ENCODE measurements around the gene SCT.

Gene SCT

DNA sequence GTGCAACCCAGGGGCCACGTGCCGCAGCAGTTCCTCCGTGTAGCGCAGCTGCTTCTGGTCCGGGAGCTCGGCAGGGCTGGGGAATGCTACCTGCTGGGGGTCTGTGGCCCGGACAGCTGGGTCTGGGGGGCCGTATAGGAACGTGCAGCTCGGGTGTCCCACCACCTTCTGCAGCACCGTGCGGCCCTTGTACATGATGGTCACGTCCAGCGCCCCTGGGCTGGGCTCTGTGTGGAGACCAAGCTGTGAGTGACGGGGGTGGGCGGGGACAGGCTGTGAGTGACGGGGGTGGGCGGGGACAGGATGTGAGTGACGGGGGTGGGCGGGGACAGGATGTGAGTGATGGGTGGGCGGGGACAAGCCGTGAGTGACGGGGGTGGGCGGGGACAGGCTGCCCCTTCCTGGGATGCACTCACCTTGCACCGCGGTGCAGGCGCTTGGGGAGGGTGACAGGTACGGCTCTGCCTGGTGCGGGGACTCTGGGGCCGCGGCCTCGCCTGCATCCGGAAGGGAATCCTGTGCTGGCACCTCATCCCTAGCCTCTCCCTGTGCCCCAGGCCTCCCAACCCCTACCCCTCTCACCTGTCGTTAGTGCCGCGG lies 13.5 kb downstream of the SCT start:
- no peak for DNase-seq (ENCODE audit: low read depth)
- TF ChIP-seq, protein P1, sequence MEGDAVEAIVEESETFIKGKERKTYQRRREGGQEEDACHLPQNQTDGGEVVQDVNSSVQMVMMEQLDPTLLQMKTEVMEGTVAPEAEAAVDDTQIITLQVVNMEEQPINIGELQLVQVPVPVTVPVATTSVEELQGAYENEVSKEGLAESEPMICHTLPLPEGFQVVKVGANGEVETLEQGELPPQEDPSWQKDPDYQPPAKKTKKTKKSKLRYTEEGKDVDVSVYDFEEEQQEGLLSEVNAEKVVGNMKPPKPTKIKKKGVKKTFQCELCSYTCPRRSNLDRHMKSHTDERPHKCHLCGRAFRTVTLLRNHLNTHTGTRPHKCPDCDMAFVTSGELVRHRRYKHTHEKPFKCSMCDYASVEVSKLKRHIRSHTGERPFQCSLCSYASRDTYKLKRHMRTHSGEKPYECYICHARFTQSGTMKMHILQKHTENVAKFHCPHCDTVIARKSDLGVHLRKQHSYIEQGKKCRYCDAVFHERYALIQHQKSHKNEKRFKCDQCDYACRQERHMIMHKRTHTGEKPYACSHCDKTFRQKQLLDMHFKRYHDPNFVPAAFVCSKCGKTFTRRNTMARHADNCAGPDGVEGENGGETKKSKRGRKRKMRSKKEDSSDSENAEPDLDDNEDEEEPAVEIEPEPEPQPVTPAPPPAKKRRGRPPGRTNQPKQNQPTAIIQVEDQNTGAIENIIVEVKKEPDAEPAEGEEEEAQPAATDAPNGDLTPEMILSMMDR (IDR thresholded peaks at IDR 0.05; ENCODE audit: low read depth, low read length, missing control alignments) = no peak
- no peak overlapping the region for H3K4me3 ChIP-seq (ENCODE audit: low read depth, low read length)
- in situ Hi-C loops (cut with HindIII; ENCODE audit: low sequenced_read_pairs) = no loop called here

DNA sequence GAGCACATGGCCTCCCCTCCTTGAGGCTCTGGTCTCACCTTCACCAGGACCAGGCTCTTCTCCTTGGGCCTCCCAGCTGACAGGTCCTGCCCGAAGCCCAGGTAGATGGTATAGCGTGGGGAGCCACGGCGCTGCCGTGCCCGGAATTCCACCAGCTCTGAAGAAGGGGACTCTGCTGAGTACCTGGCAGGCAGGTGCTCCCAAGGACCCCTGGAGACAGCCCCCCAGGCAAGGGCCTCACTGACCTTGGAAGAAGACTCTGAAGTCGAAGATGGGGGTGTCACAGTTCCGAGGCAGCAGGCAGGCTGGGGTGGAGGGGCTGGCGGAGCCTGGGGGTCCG lies 14.1 kb downstream of the SCT start:
- TF ChIP-seq, protein P1 (IDR thresholded peaks at IDR 0.05; ENCODE audit: low read depth, low read length, missing control alignments) = no peak
- no peak for DNase-seq (ENCODE audit: low read depth)
- in situ Hi-C loops (cut with HindIII; ENCODE audit: low sequenced_read_pairs) = no loop called here
- H3K4me3 ChIP-seq (ENCODE audit: low read depth, low read length) = no peak overlapping the region

DNA sequence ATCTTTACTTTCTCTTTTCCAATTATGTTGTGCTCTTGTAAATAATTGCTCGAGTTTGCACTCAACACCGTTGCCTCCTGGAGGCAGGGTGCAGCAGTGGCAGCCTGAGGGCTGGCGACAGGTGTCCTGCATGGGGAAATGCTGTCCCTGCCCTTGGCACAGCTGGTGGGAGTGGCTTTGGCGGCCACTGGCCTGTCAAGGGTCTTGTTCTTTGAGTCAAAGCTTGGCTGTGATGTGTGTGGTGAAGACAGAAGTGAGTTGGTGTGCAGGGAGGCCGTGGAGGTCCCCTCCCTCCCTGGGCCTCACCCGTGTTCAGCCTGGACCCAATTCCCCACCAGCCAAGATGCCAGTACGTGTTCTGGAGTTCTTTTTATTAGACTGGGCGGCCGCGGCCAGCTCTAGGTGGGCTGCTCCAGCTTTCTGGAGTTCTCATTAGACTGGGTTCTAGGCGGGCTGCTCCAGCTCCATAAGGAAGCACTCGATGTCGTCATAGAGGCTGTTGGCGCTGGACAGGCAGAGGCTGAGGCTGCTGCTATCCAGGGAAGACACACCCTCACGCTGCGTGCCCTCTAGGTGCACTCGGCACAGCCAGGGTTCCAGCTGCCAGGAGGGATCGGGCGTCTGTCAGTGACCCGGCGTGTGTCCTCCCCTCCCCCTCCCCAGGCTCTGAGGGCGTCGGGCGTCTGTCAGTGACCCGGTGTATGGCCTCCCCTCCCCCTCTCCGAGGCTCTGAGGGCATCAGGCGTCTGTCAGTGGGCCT lies 14.6 kb downstream of the SCT start:
- DNase-seq (ENCODE audit: low read depth) = no peak
- H3K4me3 ChIP-seq (ENCODE audit: low read depth, low read length) = no peak overlapping the region
- in situ Hi-C loops (cut with HindIII; ENCODE audit: low sequenced_read_pairs) = no loop called here
- TF ChIP-seq, protein P1 (IDR thresholded peaks at IDR 0.05; ENCODE audit: low read depth, low read length, missing control alignments) = peak; percentile 32

DNA sequence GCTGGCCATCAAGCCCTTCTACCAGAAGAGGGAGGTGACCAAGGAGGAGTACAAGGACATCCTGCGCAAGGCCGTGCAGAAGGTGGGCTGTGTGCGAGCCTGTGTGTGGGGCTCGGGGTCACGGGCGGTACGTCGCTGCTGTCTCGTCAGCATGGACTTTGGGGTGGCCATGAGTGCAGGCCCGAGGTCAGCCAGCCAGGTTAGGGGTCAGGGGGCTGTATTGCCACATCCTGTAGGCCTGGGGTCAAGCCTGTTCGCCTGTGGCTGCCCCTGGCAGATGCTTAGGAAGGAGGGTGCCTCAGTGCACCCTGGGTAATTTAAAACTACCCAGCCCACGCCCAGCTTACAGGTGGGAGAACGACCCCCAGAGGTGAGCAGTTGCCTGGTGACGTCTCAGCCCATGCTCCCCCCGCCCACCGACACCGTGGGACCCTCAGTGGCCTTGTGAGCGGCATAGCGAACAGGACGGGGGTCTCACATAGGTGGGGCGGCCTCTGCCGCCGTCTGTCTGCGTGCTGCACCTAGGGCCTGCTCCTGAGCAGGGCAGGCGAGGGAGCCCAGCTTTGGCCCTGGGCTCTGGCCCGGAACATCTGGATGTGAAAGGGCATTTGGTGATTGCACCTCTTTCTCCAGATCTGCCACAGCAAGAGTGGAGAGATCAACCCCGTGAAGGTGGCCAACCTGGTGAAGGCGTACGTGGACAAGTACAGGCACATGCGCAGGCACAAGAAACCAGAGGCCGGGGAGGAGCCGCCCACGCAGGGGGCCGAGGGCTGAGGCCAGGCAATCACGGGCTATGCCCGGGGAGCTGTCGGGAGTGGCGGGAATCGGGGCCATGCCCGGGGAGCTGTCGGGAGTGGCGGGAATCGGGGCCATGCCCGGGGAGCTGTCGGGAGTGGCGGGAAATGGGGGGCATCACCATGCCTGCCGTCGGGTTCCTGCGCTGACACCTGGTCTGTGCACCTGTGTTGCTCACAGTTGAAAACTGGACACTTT lies 15.7 kb downstream of the SCT start:
- TF ChIP-seq, protein P1 (IDR thresholded peaks at IDR 0.05; ENCODE audit: low read depth, low read length, missing control alignments) = no peak
- no peak for DNase-seq (ENCODE audit: low read depth)
- no peak overlapping the region for H3K4me3 ChIP-seq (ENCODE audit: low read depth, low read length)
- in situ Hi-C loops (cut with HindIII; ENCODE audit: low sequenced_read_pairs) = no loop called here

DNA sequence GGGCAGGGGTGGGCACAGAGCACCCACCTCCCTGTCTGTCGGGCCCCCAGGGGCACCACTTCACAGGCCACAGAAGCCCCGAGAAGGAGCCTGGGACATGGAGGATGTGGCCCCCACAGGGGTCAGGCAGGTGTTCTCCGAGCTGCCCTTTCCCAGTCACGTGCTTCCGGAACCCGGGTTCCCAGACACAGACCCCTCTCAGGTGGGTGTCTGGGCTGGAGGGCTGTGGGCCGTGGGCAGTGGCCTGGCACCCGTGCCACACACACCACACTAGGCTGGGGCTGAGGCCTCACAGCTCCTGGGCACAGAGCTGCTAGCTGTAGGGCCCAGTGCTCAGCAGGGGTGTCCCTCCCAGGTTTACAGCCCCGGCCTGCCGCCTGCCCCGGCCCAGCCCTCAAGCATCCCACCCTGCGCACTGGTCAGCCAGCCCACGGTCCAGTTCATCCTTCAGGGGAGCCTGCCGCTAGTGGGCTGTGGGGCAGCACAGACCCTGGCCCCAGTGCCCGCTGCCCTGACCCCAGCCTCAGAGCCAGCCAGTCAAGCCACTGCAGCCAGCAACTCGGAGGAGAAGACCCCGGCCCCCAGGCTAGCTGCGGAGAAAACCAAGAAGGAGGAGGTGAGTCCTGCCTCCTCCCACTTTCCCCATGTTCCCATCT lies 16.7 kb downstream of the SCT start:
- no peak overlapping the region for H3K4me3 ChIP-seq (ENCODE audit: low read depth, low read length)
- no peak for DNase-seq (ENCODE audit: low read depth)
- in situ Hi-C loops (cut with HindIII; ENCODE audit: low sequenced_read_pairs) = no loop called here
- TF ChIP-seq, protein P1 (IDR thresholded peaks at IDR 0.05; ENCODE audit: low read depth, low read length, missing control alignments) = no peak

DNA sequence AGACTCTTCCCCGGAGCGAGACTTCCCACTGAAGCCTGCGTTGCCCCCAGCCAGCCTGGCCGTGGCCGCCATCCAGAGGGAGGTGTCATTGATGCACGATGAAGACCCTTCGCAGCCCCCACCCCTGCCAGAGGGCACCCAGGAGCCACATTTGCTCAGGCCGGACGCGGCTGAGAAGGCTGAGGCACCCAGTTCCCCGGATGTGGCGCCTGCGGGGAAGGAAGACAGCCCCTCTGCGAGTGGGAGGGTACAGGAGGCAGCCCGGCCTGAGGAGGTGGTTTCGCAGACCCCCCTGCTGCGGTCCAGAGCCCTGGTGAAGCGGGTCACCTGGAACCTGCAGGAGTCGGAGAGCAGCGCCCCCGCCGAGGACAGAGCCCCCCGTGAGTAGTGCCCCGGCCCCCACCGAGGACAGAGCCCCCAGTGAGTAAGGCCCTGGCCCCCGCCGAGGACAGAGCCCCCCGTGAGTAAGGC lies 17.6 kb downstream of the SCT start:
- H3K4me3 ChIP-seq (ENCODE audit: low read depth, low read length) = no peak overlapping the region
- TF ChIP-seq, protein P1 (IDR thresholded peaks at IDR 0.05; ENCODE audit: low read depth, low read length, missing control alignments) = no peak
- DNase-seq (ENCODE audit: low read depth) = no peak
- in situ Hi-C loops (cut with HindIII; ENCODE audit: low sequenced_read_pairs) = no loop called here
